Type B pancreatic cell (in vitro differentiated cells): ENCODE results near the gene DNER. TPM values are rescaled to one million over a fixed set of nuclear protein-coding genes. Genes with fewer than 3 reads are reported as not detected.

Experiments
- total RNA-seq: library from RNA; stranded (reverse); gene quantifications from 2 replicates; pipeline ENCODE4 v1.2.1, GENCODE V29; 2021; ENCODE audit warnings: low replicate concordance

DNER gene
- total RNA-seq, 1 donor from 2014 or later = 15.9 TPM

Other genes starting within 250 kb of the DNER start
- 188 and 191 TPM in 2 replicates for gene TRIP12, start 207.5 kb upstream of the DNER start, total RNA-seq
- gene FBXO36, start 207.9 kb upstream of the DNER start, total RNA-seq = 2.0 and 3.2 TPM in 2 replicates